Neutrophil (primary cell): ENCODE data around the gene LEF1.

Source experiments
- H3K27ac ChIP-seq: fragments of 200-600 bp; sonication (generic); 2 replicates; pipeline ENCODE4 v1.5.1; 2016; ENCODE audit warnings: mild to moderate bottlenecking, moderate library complexity
- H3K27me3 ChIP-seq: fragments of 200-600 bp; sonication (generic); 2 replicates; pipeline ENCODE4 v1.6.0; 2016; ENCODE audit warnings: mild to moderate bottlenecking
- H3K36me3 ChIP-seq: fragments of 200-600 bp; sonication (generic); 2 replicates; pipeline ENCODE4 v1.5.1; 2017
- H3K4me1 ChIP-seq, 2 experiments: fragments of 200-600 bp in 1 of 2; sonication (generic) in 1 of 2; 1 replicate in 1 of 2; 2 replicates in 1 of 2; pipeline versions ENCODE4 v1.5.1 to v1.6.1; 2013 to 2016; ENCODE audit warnings: low read depth in 1 of 2, low read length in 1 of 2, mild to moderate bottlenecking in 1 of 2, moderate library complexity in 1 of 2; ENCODE audit not compliant: control insufficient read depth in 1 of 2, insufficient read depth in 1 of 2
- H3K4me3 ChIP-seq, 2 experiments: fragments of 200-600 bp in 1 of 2; sonication (generic) in 1 of 2; 1 replicate in 1 of 2; 2 replicates in 1 of 2; pipeline ENCODE4 v1.5.1; 2013 to 2016; ENCODE audit warnings: low read depth in 1 of 2, low read length in 1 of 2, mild to moderate bottlenecking in 1 of 2, moderate library complexity in 1 of 2
- H3K9me3 ChIP-seq: fragments of 200-600 bp; sonication (generic); 2 replicates; pipeline ENCODE4 v1.5.1; 2016
- CTCF ChIP-seq: fragments of 200-600 bp; sonication (generic); IDR thresholded peaks from 2 replicates; pipeline ENCODE4 v1.5.1; 2016; ENCODE audit warnings: antibody characterized with exemption

Gene LEF1

GRCh38 chr4:108107729-108108382, 60.9 kb downstream of the LEF1 start:
- no peak for TF ChIP-seq CTCF
- Histone ChIP-seq H3K27me3 (no peaks in the 10 kb centered on the region), H3K4me3 (no peak overlapping the region), H3K27ac (no peak overlapping the region), H3K9me3 (no peaks in the 10 kb centered on the region), H3K4me1 (no peaks in the 10 kb centered on the region), H3K36me3 (no peaks in the 10 kb centered on the region)

- no peaks in the 10 kb centered on the region for H3K36me3 ChIP-seq
- H3K4me3 ChIP-seq: no peak overlapping the region
- H3K27me3 ChIP-seq: no peaks in the 10 kb centered on the region
- H3K9me3 ChIP-seq: no peaks in the 10 kb centered on the region
- TF ChIP-seq CTCF: no peak
- no peaks in the 10 kb centered on the region for H3K4me1 ChIP-seq
- no peak overlapping the region for H3K27ac ChIP-seq
Observed at GRCh38 chr4:108107101-108107500, 61.6 kb downstream of the LEF1 start.

GRCh38 chr4:108106186-108106585, 62.5 kb downstream of the LEF1 start:
- Histone ChIP-seq H3K27ac (no peak overlapping the region), H3K9me3 (no peaks in the 10 kb centered on the region), H3K4me1 (no peaks in the 10 kb centered on the region), H3K4me3 (no peak overlapping the region), H3K27me3 (no peaks in the 10 kb centered on the region), H3K36me3 (no peaks in the 10 kb centered on the region)
- TF ChIP-seq CTCF: no peak

GRCh38 chr4:108103099-108103862, 65.5 kb downstream of the LEF1 start:
- no peak for TF ChIP-seq CTCF
- no peaks in the 10 kb centered on the region for H3K4me1 ChIP-seq
- no peaks in the 10 kb centered on the region for H3K9me3 ChIP-seq
- H3K36me3 ChIP-seq: no peaks in the 10 kb centered on the region
- no peak overlapping the region for H3K4me3 ChIP-seq
- H3K27ac ChIP-seq: no peak overlapping the region
- no peaks in the 10 kb centered on the region for H3K27me3 ChIP-seq

GRCh38 chr4:108100827-108101226, 67.9 kb downstream of the LEF1 start:
- no peak overlapping the region for H3K27ac ChIP-seq
- H3K9me3 ChIP-seq: no peaks in the 10 kb centered on the region
- no peaks in the 10 kb centered on the region for H3K27me3 ChIP-seq
- no peak overlapping the region for H3K4me3 ChIP-seq
- no peak for TF ChIP-seq CTCF
- no peaks in the 10 kb centered on the region for H3K36me3 ChIP-seq
- H3K4me1 ChIP-seq: no peaks in the 10 kb centered on the region
